IMR-90 (cell line): ENCODE data around the gene SPATA25. TPM values are rescaled to one million over a fixed set of nuclear protein-coding genes. Genes with fewer than 3 reads are reported as not detected.

Experiments
- ATAC-seq: fragments of 200-7000 bp; cut with Tn5 transposase; 2 replicates; pipeline ENCODE4 v1.9.1; 2020; ENCODE audit warnings: low read depth, mild to moderate bottlenecking, moderate library complexity
- BruUV-seq: library from RNA; stranded (reverse); fragments of 400-500 nt; replicated peaks from 2 replicates; lab custom pipeline; 2021; lab: Mats Ljungman, UMichigan
- CTCF ChIA-PET: fragments of 300-600 bp; formaldehyde crosslinking; extraction: SDS; loops from one replicate; lab custom pipeline; 2021; ENCODE audit warnings: antibody characterized with exemption; lab: Yijun Ruan, JAX
- POLR2A ChIA-PET: fragments of 300-600 bp; sonication (Branson Sonifier 250); formaldehyde crosslinking; loops from one replicate; lab custom pipeline; 2022; ENCODE audit warnings: antibody characterized with exemption; ENCODE audit not compliant: unreplicated experiment; lab: Charles Lee
- DNase-seq: peaks from one replicate; pipeline ENCODE4 v3.0.0; 2013
- H2AFZ ChIP-seq: replicated peaks from 2 replicates; pipeline ENCODE3; 2013; ENCODE audit warnings: low read length, mild to moderate bottlenecking; ENCODE audit not compliant: poor library complexity
- H2AK5ac ChIP-seq: 2 replicates; pipeline ENCODE4 v1.6.1; 2013; ENCODE audit warnings: low read depth, low read length, inconsistent platforms
- H2AK9ac ChIP-seq: replicated peaks from 2 replicates; pipeline ENCODE3; 2013; ENCODE audit warnings: mild to moderate bottlenecking, low read depth, low read length, moderate library complexity; ENCODE audit not compliant: poor library complexity
- H2BK120ac ChIP-seq: 2 replicates; pipeline ENCODE4 v1.6.1; 2013; ENCODE audit warnings: low read depth, low read length, inconsistent platforms
- H2BK15ac ChIP-seq: 3 replicates; pipeline ENCODE4 v1.6.1; 2013; ENCODE audit warnings: low read depth, low read length, inconsistent platforms
- H2BK20ac ChIP-seq: 2 replicates; pipeline ENCODE4 v1.6.1; 2013; ENCODE audit warnings: low read depth, mild to moderate bottlenecking, inconsistent platforms, low read length, moderate library complexity
- H2BK5ac ChIP-seq: 2 replicates; pipeline ENCODE4 v1.6.1; 2013; ENCODE audit warnings: mild to moderate bottlenecking, low read depth, low read length, inconsistent platforms; ENCODE audit not compliant: poor library complexity, severe bottlenecking
- H3K14ac ChIP-seq: replicated peaks from 2 replicates; pipeline ENCODE4 v1.6.1; 2013; ENCODE audit warnings: low read depth, low read length, inconsistent platforms
- H3K18ac ChIP-seq: 2 replicates; pipeline ENCODE4 v1.6.1; 2013; ENCODE audit warnings: low read depth, low read length, control low read depth
- H3K23ac ChIP-seq: 2 replicates; pipeline ENCODE4 v1.6.1; 2013; ENCODE audit warnings: low read depth, low read length, inconsistent platforms
- H3K27ac ChIP-seq: 2 replicates; pipeline ENCODE4 v1.5.1; 2013; ENCODE audit warnings: mild to moderate bottlenecking, control low read depth, low read length; ENCODE audit not compliant: insufficient read depth
- H3K27me3 ChIP-seq: 2 replicates; pipeline ENCODE4 v1.6.1; 2013; ENCODE audit warnings: low read length; ENCODE audit not compliant: control insufficient read depth, insufficient read depth
- H3K36me3 ChIP-seq: 2 replicates; pipeline ENCODE4 v1.6.1; 2013; ENCODE audit warnings: low read length, mixed read lengths; ENCODE audit not compliant: control insufficient read depth, insufficient read depth
- H3K4ac ChIP-seq: 2 replicates; pipeline ENCODE4 v1.6.1; 2013; ENCODE audit warnings: low read depth, low read length, inconsistent platforms
- H3K4me1 ChIP-seq: 2 replicates; pipeline ENCODE4 v1.6.1; 2013; ENCODE audit warnings: low read length, mixed read lengths; ENCODE audit not compliant: control insufficient read depth, insufficient read depth
- H3K4me2 ChIP-seq: 2 replicates; pipeline ENCODE4 v1.6.1; 2013; ENCODE audit warnings: low read depth, mild to moderate bottlenecking, control low read depth, low read length, moderate library complexity
- H3K4me3 ChIP-seq: 2 replicates; pipeline ENCODE4 v1.5.1; 2013; ENCODE audit warnings: low read depth, mild to moderate bottlenecking, control low read depth, low read length, moderate library complexity; ENCODE audit not compliant: insufficient read depth
- H3K56ac ChIP-seq: 2 replicates; pipeline ENCODE4 v1.6.1; 2013; ENCODE audit warnings: low read length, inconsistent platforms; ENCODE audit not compliant: insufficient read depth; ENCODE audit errors: extremely low read depth
- H3K79me1 ChIP-seq, 2 experiments: 2 replicates each; pipeline ENCODE4 v1.6.1; 2013; ENCODE audit warnings: low read length in 2 of 2, inconsistent platforms in 1 of 2, low read depth in 1 of 2
- H3K9ac ChIP-seq: 2 replicates; pipeline ENCODE4 v1.6.1; 2013; ENCODE audit warnings: low read depth, low read length, control low read depth
- H3K9me1 ChIP-seq: 2 replicates; pipeline ENCODE4 v1.6.1; 2013; ENCODE audit warnings: low read length, inconsistent platforms; ENCODE audit not compliant: insufficient read depth
- H3K9me3 ChIP-seq: 2 replicates; pipeline ENCODE4 v1.6.1; 2013; ENCODE audit warnings: low read length; ENCODE audit not compliant: control insufficient read depth, insufficient read depth
- H4K20me1 ChIP-seq: 2 replicates; pipeline ENCODE4 v1.6.1; 2013; ENCODE audit warnings: low read length, inconsistent platforms; ENCODE audit not compliant: insufficient read depth
- H4K5ac ChIP-seq: 2 replicates; pipeline ENCODE4 v1.6.1; 2013; ENCODE audit warnings: mild to moderate bottlenecking, low read depth, low read length, control low read depth
- H4K8ac ChIP-seq, 2 experiments: 2 replicates each; pipeline ENCODE4 v1.6.1; 2013; ENCODE audit warnings: low read depth in 2 of 2, low read length in 2 of 2, control low read depth in 1 of 2, inconsistent platforms in 1 of 2
- H4K91ac ChIP-seq: 2 replicates; pipeline ENCODE4 v1.6.1; 2013; ENCODE audit warnings: low read depth, low read length, inconsistent platforms; ENCODE audit not compliant: insufficient read depth
- BHLHE40 ChIP-seq: fragments of 150-350 bp; IDR thresholded peaks from 2 replicates; pipeline ENCODE4 v1.6.1; 2016; ENCODE audit warnings: mild to moderate bottlenecking, low read depth, low read length
- CEBPB ChIP-seq: IDR thresholded peaks from 2 replicates; pipeline ENCODE4 v1.6.1; 2012; ENCODE audit warnings: low read depth, low read length, improper control_type of control experiment
- CHD1 ChIP-seq: IDR thresholded peaks from 2 replicates; pipeline ENCODE4 v1.6.1; 2012; ENCODE audit warnings: low read depth, low read length, improper control_type of control experiment
- CTCF ChIP-seq: conservative IDR thresholded peaks from 2 replicates; pipeline ENCODE4 v1.5.1; 2012; ENCODE audit warnings: mild to moderate bottlenecking, low read depth, low read length, improper control_type of control experiment
- FOS ChIP-seq: fragments of 150-350 bp; IDR thresholded peaks from 2 replicates; pipeline ENCODE4 v1.6.1; 2016; ENCODE audit warnings: low read depth, low read length
- MAFK ChIP-seq: IDR thresholded peaks from 2 replicates; pipeline ENCODE4 v1.6.1; 2012; ENCODE audit warnings: low read depth, low read length, improper control_type of control experiment
- MAZ ChIP-seq: IDR thresholded peaks from 2 replicates; pipeline ENCODE4 v1.6.1; 2012; ENCODE audit warnings: low read depth, mild to moderate bottlenecking, low read length, improper control_type of control experiment, moderate library complexity, borderline replicate concordance
- MXI1 ChIP-seq: IDR thresholded peaks from 2 replicates; pipeline ENCODE4 v1.6.1; 2012; ENCODE audit warnings: low read depth, mild to moderate bottlenecking, low read length, moderate library complexity, borderline replicate concordance
- NFE2L2 ChIP-seq: fragments of 150-350 bp; IDR thresholded peaks from 2 replicates; pipeline ENCODE4 v1.6.1; 2016; ENCODE audit warnings: low read depth, mild to moderate bottlenecking, low read length
- POLR2A ChIP-seq: IDR thresholded peaks from 2 replicates; pipeline ENCODE4 v1.6.1; 2012; ENCODE audit warnings: mild to moderate bottlenecking, low read depth, low read length
- RAD21 ChIP-seq: IDR thresholded peaks from 2 replicates; pipeline ENCODE4 v1.6.1; 2012; ENCODE audit warnings: low read length, improper control_type of control experiment
- RCOR1 ChIP-seq: IDR thresholded peaks from 2 replicates; pipeline ENCODE4 v1.6.1; 2012; ENCODE audit warnings: mild to moderate bottlenecking, low read length, improper control_type of control experiment; ENCODE audit not compliant: insufficient replicate concordance
- RFX5 ChIP-seq: IDR thresholded peaks from 2 replicates; pipeline ENCODE4 v1.8.0; 2012; ENCODE audit warnings: low read depth, mild to moderate bottlenecking, low read length, moderate library complexity
- SMC3 ChIP-seq: fragments of 150-350 bp; IDR thresholded peaks from 2 replicates; pipeline ENCODE4 v1.6.1; 2016; ENCODE audit warnings: low read depth, mild to moderate bottlenecking, antibody characterized with exemption, low read length, moderate library complexity
- WGBS, 2 experiments: methylation state at CpG; one replicate each; pipeline versions ENCODE4 v1.1.5 to v1.1.7; 2013; ENCODE audit warnings: missing lambda C conversion rate in 2 of 2; ENCODE audit not compliant: insufficient read length in 1 of 2; ENCODE audit errors: extremely low coverage in 2 of 2; 5-methylcytosine and 5-hydroxymethylcytosine counted together
- dilution Hi-C: fragments of 300-500 bp; cut with HindIII; formaldehyde crosslinking; loops from one replicate; pipeline ENCODE4 v1.14.3; 2018; ENCODE audit warnings: low sequenced_read_pairs; ENCODE audit not compliant: unreplicated experiment
- in situ Hi-C: fragments of 300-500 bp; cut with MboI; formaldehyde crosslinking; loops from 3 replicates; pipeline ENCODE4 v1.14.3; 2019; ENCODE audit warnings: low sequenced_read_pairs, inconsistent platforms, mixed read lengths
- intact Hi-C: fragments of 100-400 bp; cut with micrococcal nuclease; formaldehyde crosslinking; loops from 2 replicates; pipeline ENCODE4 v1.10.0; 2022
- polyA plus RNA-seq, 3 experiments: library from polyadenylated mRNA; depleted of rRNA; stranded (reverse); fragments of >200 nt; gene quantifications; 2 replicates each; pipeline ENCODE4 v1.2.3, GENCODE V29; 2012; ENCODE audit warnings: low replicate concordance in 1 of 3
- total RNA-seq: library from RNA; depleted of rRNA; stranded (reverse); fragments of >200 nt; gene quantifications from 2 replicates; pipeline ENCODE4 v1.2.3, GENCODE V29; 2012
- TF ChIP-seq, protein P1 (sequence below): fragments of 150-350 bp; IDR thresholded peaks from 2 replicates; pipeline ENCODE4 v1.6.1; 2017; ENCODE audit warnings: mild to moderate bottlenecking, antibody characterized with exemption, low read length, low read depth
- TF ChIP-seq, protein P2 (sequence below): fragments of 150-350 bp; IDR thresholded peaks from 2 replicates; pipeline ENCODE4 v1.6.1; 2016; ENCODE audit warnings: low read depth, mild to moderate bottlenecking, low read length, moderate library complexity, borderline replicate concordance

SPATA25 gene
- total and polyA plus RNA-seq, 2 of the 4 experiments (the other 2 are of a cell fraction): 0.18 to 0.36 TPM

- Histone ChIP-seq H3K23ac (no peak overlapping the region), H3K9ac (no peak overlapping the region), H3K4me3 (no peak overlapping the region), H4K20me1 (peaks cover 5% of the 10 kb centered on the region; the same call in 1 of the 2 replicates), H3K36me3 (peaks cover 24% of the 10 kb centered on the region), H3K27me3 (no peaks in the 10 kb centered on the region), H4K8ac (no peak overlapping the region), H3K4me2 (no peak overlapping the region), H3K9me3 (no peaks in the 10 kb centered on the region), H2AK9ac (no peak overlapping the region), H3K18ac (no peak overlapping the region), H3K14ac (no peak overlapping the region), H3K4ac (no peak overlapping the region), H2BK120ac (no peak overlapping the region), H4K5ac (no peak overlapping the region), H3K56ac (no peak overlapping the region), H4K91ac (no peak overlapping the region), H3K4me1 (peaks cover 4% of the 10 kb centered on the region; the same call in 1 of the 2 replicates), H3K27ac (no peak overlapping the region), H2BK15ac (no peak overlapping the region), H2BK5ac (no peak overlapping the region), H2AK5ac (no peak overlapping the region), H3K79me1 (peaks cover 16 to 55% of the 10 kb centered on the region in 2 experiments), H2AFZ (no peak overlapping the region), H3K9me1 (peaks cover 11% of the 10 kb centered on the region), H2BK20ac (no peak overlapping the region)
- intact Hi-C loops (no loop called here), in situ Hi-C loops (no loop called here), dilution Hi-C loops (no loop called here)
- ATAC-seq (no peak), DNase-seq (no peak)
- POLR2A ChIA-PET: interaction anchor here (0.6 kb wide), 1 partner anchor 13 kb away, joined by 4 read pairs; no protein-coding TSS in a partner anchor
- no TSS peak for BruUV-seq
- WGBS, 2 experiments: 100% methylated on average over 1 of the region's 6 CpGs; no CpG with 5 or more reads in 1 of the 2 experiments
- TF ChIP-seq RAD21 (no peak), RCOR1 (no peak), BHLHE40 (no peak), CTCF (no peak), MAFK (no peak), CHD1 (no peak), MXI1 (no peak), FOS (no peak), CEBPB (no peak), POLR2A (no peak), SMC3 (no peak), NFE2L2 (no peak), RFX5 (no peak), MAZ (no peak)
- TF ChIP-seq, protein P1, sequence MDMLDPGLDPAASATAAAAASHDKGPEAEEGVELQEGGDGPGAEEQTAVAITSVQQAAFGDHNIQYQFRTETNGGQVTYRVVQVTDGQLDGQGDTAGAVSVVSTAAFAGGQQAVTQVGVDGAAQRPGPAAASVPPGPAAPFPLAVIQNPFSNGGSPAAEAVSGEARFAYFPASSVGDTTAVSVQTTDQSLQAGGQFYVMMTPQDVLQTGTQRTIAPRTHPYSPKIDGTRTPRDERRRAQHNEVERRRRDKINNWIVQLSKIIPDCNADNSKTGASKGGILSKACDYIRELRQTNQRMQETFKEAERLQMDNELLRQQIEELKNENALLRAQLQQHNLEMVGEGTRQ: no peak
- TF ChIP-seq, protein P2, sequence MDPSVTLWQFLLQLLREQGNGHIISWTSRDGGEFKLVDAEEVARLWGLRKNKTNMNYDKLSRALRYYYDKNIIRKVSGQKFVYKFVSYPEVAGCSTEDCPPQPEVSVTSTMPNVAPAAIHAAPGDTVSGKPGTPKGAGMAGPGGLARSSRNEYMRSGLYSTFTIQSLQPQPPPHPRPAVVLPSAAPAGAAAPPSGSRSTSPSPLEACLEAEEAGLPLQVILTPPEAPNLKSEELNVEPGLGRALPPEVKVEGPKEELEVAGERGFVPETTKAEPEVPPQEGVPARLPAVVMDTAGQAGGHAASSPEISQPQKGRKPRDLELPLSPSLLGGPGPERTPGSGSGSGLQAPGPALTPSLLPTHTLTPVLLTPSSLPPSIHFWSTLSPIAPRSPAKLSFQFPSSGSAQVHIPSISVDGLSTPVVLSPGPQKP: no peak
- CTCF ChIA-PET: interaction anchor here (0.8 kb wide), 1 partner anchor 26 kb away, joined by 3 read pairs; no protein-coding TSS in a partner anchor
Observed at GRCh38 chr20:45852326-45852725, 35.1 kb downstream of the SPATA25 start.
